WERI-Rb-1 (cell line): ENCODE results near the gene TASP1.
"Not testable (repeated sequence)": the region's sequence is repeated elsewhere in the genome, so short reads cannot be mapped to it uniquely, and the experiment has no call there.

Source experiments
- DNase-seq: peaks from one replicate; pipeline ENCODE4 v3.0.0-alpha.2; 2020
- H3K27ac ChIP-seq: fragments of 250-450 bp; sonication (Bioruptor Pico); 2 replicates; pipeline ENCODE4 v1.5.1; 2020; ENCODE audit warnings: mild to moderate bottlenecking, moderate library complexity
- H3K27me3 ChIP-seq: fragments of 250-450 bp; sonication (Bioruptor Pico); 2 replicates; pipeline ENCODE4 v1.5.1; 2021; ENCODE audit warnings: mild to moderate bottlenecking, low read depth, moderate library complexity; ENCODE audit not compliant: insufficient read depth, severe bottlenecking
- H3K36me3 ChIP-seq: fragments of 250-450 bp; sonication (Bioruptor Pico); 2 replicates; pipeline ENCODE4 v1.5.1; 2020; ENCODE audit warnings: mild to moderate bottlenecking, moderate library complexity
- H3K4me3 ChIP-seq: 2 replicates; pipeline ENCODE4 v1.5.1; 2011; ENCODE audit warnings: low read depth, mild to moderate bottlenecking, control low read depth, low read length
- H3K9me3 ChIP-seq: fragments of 250-450 bp; sonication (Bioruptor Pico); 2 replicates; pipeline ENCODE4 v1.5.1; 2021; ENCODE audit warnings: mild to moderate bottlenecking, moderate library complexity; ENCODE audit not compliant: severe bottlenecking
- CTCF ChIP-seq: IDR thresholded peaks from 2 replicates; pipeline ENCODE4 v1.5.1; 2011; ENCODE audit warnings: low read depth, mild to moderate bottlenecking, control low read depth, inconsistent platforms, low read length

The TASP1 gene

GRCh38 chr20:13384132-13384531, 254.6 kb downstream of the TASP1 start:
- no peaks in the 10 kb centered on the region for H3K27me3 ChIP-seq

GRCh38 chr20:13382786-13383185, 255.9 kb downstream of the TASP1 start:
- no peak for TF ChIP-seq CTCF
- Histone ChIP-seq H3K9me3 (no peaks in the 10 kb centered on the region), H3K27ac (no peak overlapping the region), H3K36me3 (peaks cover 3% of the 10 kb centered on the region), H3K4me3 (no peak overlapping the region), H3K27me3 (no peaks in the 10 kb centered on the region)
- DNase-seq = no peak

More at GRCh38 chr20:13384132-13384531, 254.6 kb downstream of the TASP1 start:
- no peaks in the 10 kb centered on the region for H3K9me3 ChIP-seq
- H3K27ac ChIP-seq = no peak overlapping the region
- TF ChIP-seq CTCF = no peak
- no peak overlapping the region for H3K4me3 ChIP-seq
- H3K36me3 ChIP-seq = peaks cover 3% of the 10 kb centered on the region
- DNase-seq = no peak

GRCh38 chr20:13380497-13381229, 258.1 kb downstream of the TASP1 start:
- not testable (repeated sequence) for H3K36me3 ChIP-seq, DNase-seq, H3K27ac ChIP-seq, H3K27me3 ChIP-seq, H3K4me3 ChIP-seq, H3K9me3 ChIP-seq

- no peak overlapping the region for H3K4me3 ChIP-seq
- H3K36me3 ChIP-seq = no peaks in the 10 kb centered on the region
- H3K9me3 ChIP-seq = peaks cover 4% of the 10 kb centered on the region
- TF ChIP-seq CTCF = no peak
- DNase-seq = no peak
- H3K27ac ChIP-seq = no peak overlapping the region
- H3K27me3 ChIP-seq = no peaks in the 10 kb centered on the region
These were observed 265.3 kb downstream of the TASP1 start for GRCh38 chr20:13373400-13373799.

- Histone ChIP-seq H3K36me3 (no peaks in the 10 kb centered on the region), H3K27ac (no peak overlapping the region)
- no peak for TF ChIP-seq CTCF
These were observed 274.2 kb downstream of the TASP1 start for GRCh38 chr20:13364278-13365170.

GRCh38 chr20:13363473-13363872, 275.3 kb downstream of the TASP1 start:
- Histone ChIP-seq H3K9me3 (no peaks in the 10 kb centered on the region), H3K36me3 (no peaks in the 10 kb centered on the region), H3K27me3 (no peaks in the 10 kb centered on the region), H3K4me3 (no peak overlapping the region), H3K27ac (no peak overlapping the region)
- no peak for TF ChIP-seq CTCF
- no peak for DNase-seq

More at GRCh38 chr20:13364278-13365170, 274.2 kb downstream of the TASP1 start:
- Histone ChIP-seq H3K27me3 (no peaks in the 10 kb centered on the region), H3K9me3 (no peaks in the 10 kb centered on the region), H3K4me3 (no peak overlapping the region)
- DNase-seq = no peak

- not testable (repeated sequence) for H3K27ac ChIP-seq, DNase-seq, H3K9me3 ChIP-seq, H3K4me3 ChIP-seq, H3K27me3 ChIP-seq, H3K36me3 ChIP-seq
These were observed 276.6 kb downstream of the TASP1 start for GRCh38 chr20:13362165-13362564.

GRCh38 chr20:13358936-13359335, 279.8 kb downstream of the TASP1 start:
- not testable (repeated sequence) for DNase-seq, H3K27me3 ChIP-seq, H3K27ac ChIP-seq, H3K9me3 ChIP-seq, H3K36me3 ChIP-seq, H3K4me3 ChIP-seq

- H3K27me3 ChIP-seq, H3K9me3 ChIP-seq, DNase-seq: not testable (repeated sequence)
These were observed 280.9 kb downstream of the TASP1 start for GRCh38 chr20:13357782-13358181.

More at GRCh38 chr20:13357782-13358181, 280.9 kb downstream of the TASP1 start:
- H3K4me3 ChIP-seq, H3K36me3 ChIP-seq, H3K27ac ChIP-seq: not testable (repeated sequence)
